ENCODE results near the gene PBX4.
A peak's percentile ranks its signal among the peaks of the same experiment; 100 is the strongest.
"Not testable (repeated sequence)": the region's sequence is repeated elsewhere in the genome, so short reads cannot be mapped to it uniquely, and the experiment has no call there.

PBX4 gene

DNA sequence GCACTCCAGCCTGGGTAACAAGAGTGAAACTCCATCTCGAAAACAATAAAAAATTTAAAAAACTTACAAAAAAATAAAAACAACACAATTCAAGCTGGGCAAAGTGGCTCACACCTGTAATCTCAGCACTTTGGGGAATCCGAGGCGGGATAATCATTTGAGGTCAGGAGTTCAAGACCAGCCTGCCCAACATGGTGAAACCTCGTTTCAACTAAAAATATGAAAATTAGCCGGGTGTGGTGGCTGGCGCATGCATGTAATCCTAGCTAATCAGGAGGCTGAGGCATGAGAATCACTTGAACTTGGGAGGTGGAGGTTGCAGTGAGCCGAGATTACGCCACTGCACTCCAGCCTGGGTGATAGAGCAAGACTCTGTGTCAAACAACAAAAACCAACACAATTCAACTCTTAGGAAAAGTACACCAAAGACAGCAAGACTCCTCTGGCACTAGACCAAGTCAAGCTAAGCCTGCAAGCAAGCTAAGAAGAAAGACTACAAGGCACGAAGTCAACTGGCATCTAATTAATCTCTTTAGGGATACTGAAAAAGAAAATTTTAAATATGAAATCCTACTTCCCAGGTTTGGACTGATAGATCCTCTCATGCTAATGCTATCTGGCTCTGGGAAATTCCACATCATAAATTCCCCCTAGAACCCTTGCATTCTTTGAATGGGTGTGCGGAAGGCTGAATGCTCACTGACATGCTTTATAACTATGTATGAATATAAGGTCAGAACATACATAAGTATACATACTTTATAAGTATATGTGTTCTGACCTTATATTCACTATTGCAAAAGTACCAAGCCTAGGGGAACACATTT, 7.9 kb downstream of the PBX4 start:
- Histone ChIP-seq H3K4me1 (peaks cover 0 to 22% (median 15%) of the 10 kb centered on the region in 10 experiments; a peak in 17 of 20 replicates), H3K4me2 (no peak overlapping the region)

DNA sequence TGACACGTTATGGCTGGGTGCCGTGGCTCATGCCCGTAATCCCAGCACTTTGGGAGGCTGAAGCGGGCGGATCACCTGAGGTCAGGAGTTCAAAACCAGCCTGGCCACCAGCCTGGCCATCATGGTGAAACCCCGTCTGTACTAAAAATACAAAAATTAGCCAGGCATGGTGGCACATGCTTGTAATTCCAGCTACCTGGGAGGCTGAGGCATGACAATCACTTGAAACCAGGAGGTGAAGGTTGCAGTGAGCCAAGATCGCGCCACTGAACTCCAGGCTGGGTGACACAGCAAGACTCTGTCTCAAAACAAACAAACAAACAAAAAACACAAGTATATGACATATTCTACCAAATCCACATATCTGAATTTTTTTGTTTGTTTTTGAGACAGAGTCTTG, 11.8 kb downstream of the PBX4 start:
- H3K4me3 ChIP-seq; H4K20me1 ChIP-seq; H3K36me3 ChIP-seq; H3K9ac ChIP-seq; H3K9me3 ChIP-seq (replicated peaks in 1 of 11); H3K27me3 ChIP-seq: not testable (repeated sequence)
- H3K4me1 ChIP-seq = peaks cover 0 to 41% (median 26%) of the 10 kb centered on the region in 10 experiments; a peak in 17 of 20 replicates
- peak overlapping the region in 5 of 11 experiments; percentile 13 to 55 (median 48); a peak in 3 of 22 replicates for H3K4me2 ChIP-seq
- peak overlapping the region in 1 of 11 experiments; percentile 29; a peak in 2 of 22 replicates for H3K27ac ChIP-seq

More for the DNA sequence above, 7.9 kb downstream of the PBX4 start:
- no peaks in the 10 kb centered on the region for H3K9me3 ChIP-seq (replicated peaks in 1 of 11)
- TF ChIP-seq Cebpa-rat (IDR thresholded peaks at IDR 0.05) = no peak
- no peaks in the 10 kb centered on the region for H4K20me1 ChIP-seq
- H3K27ac ChIP-seq = no peak overlapping the region
- H3K9ac ChIP-seq = no peak overlapping the region
- no peak overlapping the region for H3K4me3 ChIP-seq
- H3K27me3 ChIP-seq = no peaks in the 10 kb centered on the region
- no peaks in the 10 kb centered on the region for H3K36me3 ChIP-seq

GRCh38 chr19:19606021-19606420, 12.5 kb downstream of the PBX4 start:
- no peak for TF ChIP-seq Cebpa-rat (IDR thresholded peaks at IDR 0.05)
- Histone ChIP-seq H3K9me3 (replicated peaks in 1 of 11) (no peaks in the 10 kb centered on the region), H3K4me2 (peak overlapping the region; percentile 3 to 55 (median 18); a peak in 14 of 22 replicates), H3K4me1 (peaks cover 1 to 48% (median 31%) of the 10 kb centered on the region in 10 experiments; a peak in 19 of 20 replicates), H4K20me1 (no peaks in the 10 kb centered on the region), H3K4me3 (no peak overlapping the region), H3K27me3 (no peaks in the 10 kb centered on the region), H3K36me3 (no peaks in the 10 kb centered on the region), H3K9ac (peak overlapping the region in 1 of 11 experiments; percentile 34; a peak in 2 of 22 replicates), H3K27ac (peak overlapping the region in 3 of 11 experiments; percentile 11 to 36 (median 29); a peak in 4 of 22 replicates)

DNA sequence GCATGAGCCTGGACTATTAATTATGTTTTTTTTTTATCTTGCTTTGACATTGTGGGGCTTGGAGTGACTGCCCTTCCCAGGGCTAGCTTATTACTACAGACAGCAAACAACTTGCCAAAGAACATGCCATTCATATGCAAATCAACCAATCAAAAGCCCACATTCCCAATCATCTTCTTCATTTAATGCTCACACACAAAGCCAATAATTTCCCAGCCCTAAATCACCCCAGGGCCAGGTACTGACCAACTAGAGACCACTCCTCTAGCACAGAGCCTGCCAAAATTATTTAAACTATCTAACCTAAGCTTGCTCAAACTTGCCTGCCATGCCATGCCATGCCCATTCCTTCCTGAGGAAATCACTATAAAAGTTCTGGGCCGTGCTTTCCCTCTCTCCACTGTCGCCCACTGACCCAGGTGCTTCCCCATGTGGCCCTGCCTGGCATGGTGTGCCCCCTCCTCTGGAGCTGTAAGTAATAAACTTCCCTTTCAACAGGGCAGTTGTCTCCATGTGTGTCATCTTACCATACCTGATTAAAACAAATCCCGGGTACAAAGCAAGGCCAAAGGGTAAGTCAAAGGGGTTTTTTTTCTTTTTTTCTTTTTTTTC, 15.7 kb downstream of the PBX4 start:
- no peaks in the 10 kb centered on the region for H4K20me1 ChIP-seq
- no peaks in the 10 kb centered on the region for H3K9me3 ChIP-seq (replicated peaks in 1 of 11)
- H3K36me3 ChIP-seq = no peaks in the 10 kb centered on the region
- H3K4me3 ChIP-seq = no peak overlapping the region
- no peak overlapping the region for H3K27ac ChIP-seq
- H3K9ac ChIP-seq = no peak overlapping the region
- H3K27me3 ChIP-seq = no peaks in the 10 kb centered on the region
- peak overlapping the region in 8 of 11 experiments; percentile 33 to 59 (median 49); a peak in 16 of 22 replicates for H3K4me2 ChIP-seq
- no peak for TF ChIP-seq Cebpa-rat (IDR thresholded peaks at IDR 0.05)
- H3K4me1 ChIP-seq = peaks cover 19 to 68% (median 48%) of the 10 kb centered on the region in 10 experiments

- H3K27ac ChIP-seq = no peak overlapping the region
- peaks cover 25 to 74% (median 53%) of the 10 kb centered on the region in 10 experiments for H3K4me1 ChIP-seq
- peak overlapping the region in 5 of 11 experiments; percentile 33 to 59 (median 45); a peak in 5 of 22 replicates for H3K4me2 ChIP-seq
Observed at GRCh38 chr19:19602136-19602712, 16.3 kb downstream of the PBX4 start.

DNA sequence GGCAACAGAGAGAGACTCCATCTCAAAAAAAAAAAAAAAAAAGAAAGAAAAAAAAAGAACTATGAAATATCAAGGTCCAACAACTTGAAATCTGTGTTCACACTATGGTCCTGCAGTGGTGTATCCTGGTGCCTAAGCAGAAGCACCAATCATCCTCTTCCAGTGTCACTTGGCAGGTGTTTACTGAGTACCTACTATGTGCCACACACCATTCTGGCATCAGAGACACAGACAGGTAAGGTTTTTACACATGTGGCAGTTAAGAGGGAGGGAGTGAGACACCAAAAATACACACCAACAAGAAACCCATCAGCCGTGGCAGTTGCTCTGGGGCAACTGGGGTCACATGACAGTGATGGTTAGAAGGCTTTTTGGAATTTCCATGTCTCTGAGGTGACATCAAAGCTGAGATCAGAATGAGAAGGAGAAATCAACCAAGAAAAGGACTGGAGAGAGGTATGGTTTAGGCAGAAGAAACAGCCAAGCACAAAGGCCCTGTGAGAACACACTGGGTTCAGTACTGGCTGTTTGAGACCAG, 17.6 kb downstream of the PBX4 start:
- Histone ChIP-seq H3K36me3 (no peaks in the 10 kb centered on the region), H3K4me1 (peaks cover 30 to 80% (median 60%) of the 10 kb centered on the region in 10 experiments), H3K4me2 (peak overlapping the region in 8 of 11 experiments; percentile 18 to 63 (median 44); a peak in 14 of 22 replicates), H3K27me3 (no peaks in the 10 kb centered on the region), H3K9me3 (replicated peaks in 1 of 11) (no peaks in the 10 kb centered on the region), H4K20me1 (no peaks in the 10 kb centered on the region), H3K27ac (peak overlapping the region in 1 of 11 experiments; percentile 20; a peak in 1 of 22 replicates), H3K4me3 (no peak overlapping the region), H3K9ac (no peak overlapping the region)
- no peak for TF ChIP-seq Cebpa-rat (IDR thresholded peaks at IDR 0.05)

More at GRCh38 chr19:19602136-19602712, 16.3 kb downstream of the PBX4 start:
- H3K27me3 ChIP-seq = no peaks in the 10 kb centered on the region
- no peak overlapping the region for H3K4me3 ChIP-seq
- H3K9ac ChIP-seq = no peak overlapping the region
- H3K9me3 ChIP-seq (replicated peaks in 1 of 11) = no peaks in the 10 kb centered on the region
- no peaks in the 10 kb centered on the region for H4K20me1 ChIP-seq
- no peak for TF ChIP-seq Cebpa-rat (IDR thresholded peaks at IDR 0.05)
- no peaks in the 10 kb centered on the region for H3K36me3 ChIP-seq

DNA sequence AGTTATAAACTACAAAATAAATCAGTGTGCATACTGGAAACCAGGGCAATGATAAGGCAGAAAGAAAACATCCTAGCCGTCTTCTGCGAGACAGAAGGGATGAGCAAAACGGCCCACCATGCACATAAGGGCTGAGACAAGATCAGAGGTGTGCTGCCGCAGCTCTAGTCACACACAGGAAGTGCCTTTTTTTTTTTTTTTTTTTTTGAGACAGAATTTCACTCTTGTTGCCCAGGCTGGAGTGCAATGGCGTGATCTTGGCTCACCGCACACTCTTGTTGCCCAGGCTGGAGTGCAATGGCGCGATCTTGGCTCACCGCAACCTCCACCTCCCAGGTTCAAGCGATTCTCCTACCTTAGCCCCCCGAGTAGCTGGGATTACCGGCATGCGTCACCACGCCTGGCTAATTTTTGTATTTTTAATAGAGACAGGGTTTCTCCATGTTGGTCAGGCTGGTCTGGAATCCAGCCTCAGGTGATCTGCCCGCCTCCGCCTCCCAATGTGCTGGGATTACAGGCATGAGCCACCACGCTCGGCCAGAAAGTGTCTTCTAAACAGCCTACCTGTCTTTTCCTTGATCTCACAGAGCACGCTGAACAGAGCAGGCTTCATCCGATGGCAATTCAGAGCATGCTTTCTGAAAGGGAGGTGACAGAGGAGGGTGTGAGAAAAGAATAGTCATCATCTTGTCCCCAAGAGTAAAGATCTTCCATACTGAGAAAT, 19.6 kb downstream of the PBX4 start:
- H3K4me2 ChIP-seq = peak overlapping the region; percentile 5 to 66 (median 42); a peak in 18 of 22 replicates
- H4K20me1 ChIP-seq; H3K9me3 ChIP-seq (replicated peaks in 1 of 11); H3K4me3 ChIP-seq; H3K27me3 ChIP-seq; H3K36me3 ChIP-seq; H3K9ac ChIP-seq: not testable (repeated sequence)
- peaks cover 47 to 92% (median 72%) of the 10 kb centered on the region in 10 experiments for H3K4me1 ChIP-seq
- peak overlapping the region in 6 of 11 experiments; percentile 17 to 69 (median 58); a peak in 7 of 22 replicates for H3K27ac ChIP-seq

DNA sequence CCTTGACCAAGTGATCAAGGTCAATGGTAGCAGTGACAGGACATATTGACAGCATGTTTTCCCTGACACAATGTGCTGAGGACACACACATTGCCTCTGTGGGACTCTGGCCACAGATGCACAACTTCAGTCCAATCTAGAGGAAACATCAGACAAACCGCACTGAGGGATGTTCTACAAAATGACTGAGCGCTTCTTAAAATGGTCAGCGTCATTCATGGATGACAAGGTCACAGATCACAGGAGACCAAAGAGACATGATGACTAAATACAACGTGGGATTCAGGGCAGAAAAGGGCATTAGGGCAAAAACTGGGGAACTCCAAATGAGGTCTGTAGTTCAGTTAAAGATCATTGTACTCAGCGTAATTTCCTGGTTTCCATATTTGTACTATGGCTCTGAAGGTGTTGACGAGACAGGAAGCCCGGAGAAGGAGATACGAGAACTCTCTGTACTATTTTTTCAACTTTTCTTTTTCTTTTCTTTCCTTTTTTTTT, 20.6 kb downstream of the PBX4 start:
- Histone ChIP-seq H3K9ac (peak overlapping the region in 5 of 11 experiments; percentile 0 to 20 (median 10); a peak in 5 of 22 replicates), H3K4me3 (no peak overlapping the region), H3K27me3 (no peaks in the 10 kb centered on the region), H4K20me1 (no peaks in the 10 kb centered on the region), H3K9me3 (replicated peaks in 1 of 11) (no peaks in the 10 kb centered on the region), H3K27ac (peak overlapping the region in 10 of 11 experiments; percentile 24 to 69 (median 56); a peak in 20 of 22 replicates), H3K4me2 (peak overlapping the region; percentile 11 to 66 (median 52)), H3K36me3 (peaks cover 0 to 8% (median 0%) of the 10 kb centered on the region in 11 experiments; a peak in 3 of 22 replicates), H3K4me1 (peaks cover 48 to 85% (median 67%) of the 10 kb centered on the region in 10 experiments)
- no peak for TF ChIP-seq Cebpa-rat (IDR thresholded peaks at IDR 0.05)
